Activated CD4-positive, CD25-positive, alpha-beta regulatory T cell treated with anti-CD3 and anti-CD28 coated beads, Interleukin-2, amount 50 U/mL, for 16 hours (primary cell): Measurements from ENCODE around the gene HUNK.

ENCODE experiments used
- DNase-seq: peaks from one replicate; pipeline ENCODE4 v3.0.0-alpha.2; 2020; ENCODE audit warnings: low read depth, low spot score

HUNK gene

DNA sequence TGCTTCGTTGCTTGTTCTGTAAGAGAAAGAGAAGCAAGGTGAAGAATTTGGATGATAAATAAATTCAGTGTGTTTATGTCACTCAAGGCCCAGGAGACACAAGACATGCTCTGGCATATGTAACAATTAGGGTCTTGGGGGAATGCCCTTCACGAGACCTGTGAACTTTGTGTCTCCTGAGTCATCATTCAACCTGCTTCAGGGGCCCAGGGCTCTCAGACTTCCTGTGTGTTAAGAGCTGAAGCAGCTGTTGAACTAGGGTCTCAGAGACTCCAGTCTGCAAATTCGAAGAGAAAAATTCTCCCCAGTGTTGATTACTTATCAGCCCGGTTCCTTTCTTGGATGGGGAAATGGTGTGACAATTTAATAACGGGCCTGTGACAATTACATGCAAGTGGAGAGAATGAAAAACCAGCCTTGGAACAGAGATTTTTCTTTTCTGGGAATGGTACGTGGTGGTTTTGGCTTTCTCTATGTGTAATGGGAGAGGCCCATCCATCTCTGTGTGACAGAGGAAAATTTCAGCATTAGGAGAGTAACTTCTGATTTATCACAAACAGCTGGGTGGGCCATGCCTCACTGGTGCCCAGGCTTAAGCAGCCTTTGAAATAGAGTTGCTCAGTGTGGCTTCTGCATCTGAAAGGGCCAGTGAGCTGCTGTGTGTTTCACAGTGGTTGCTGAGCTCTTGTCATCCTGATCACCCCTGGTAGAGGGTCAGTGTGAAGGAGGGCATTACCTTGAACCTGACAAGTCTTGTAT is 22.4 kb downstream of the HUNK start:
- DNase-seq: no peak

DNA sequence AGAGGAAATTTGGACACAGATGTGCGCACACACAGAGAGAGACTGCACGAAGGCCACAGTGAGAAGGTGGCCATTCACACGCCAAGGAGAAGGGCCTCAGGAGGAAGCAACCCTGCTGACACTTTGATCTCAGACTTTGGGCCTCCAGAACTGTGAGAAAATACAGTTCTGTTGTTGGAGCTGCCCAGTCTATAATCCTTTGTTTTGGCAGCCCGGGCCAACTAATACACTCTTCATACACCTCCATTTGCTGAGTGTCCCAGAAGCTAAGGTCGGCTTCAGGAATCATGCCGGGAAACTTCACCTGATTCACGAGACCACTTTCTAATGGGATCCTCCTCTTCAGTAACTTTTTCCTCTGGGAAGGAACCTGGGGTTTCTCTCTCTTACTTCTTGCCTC is 23.2 kb downstream of the HUNK start:
- no peak for DNase-seq

DNA sequence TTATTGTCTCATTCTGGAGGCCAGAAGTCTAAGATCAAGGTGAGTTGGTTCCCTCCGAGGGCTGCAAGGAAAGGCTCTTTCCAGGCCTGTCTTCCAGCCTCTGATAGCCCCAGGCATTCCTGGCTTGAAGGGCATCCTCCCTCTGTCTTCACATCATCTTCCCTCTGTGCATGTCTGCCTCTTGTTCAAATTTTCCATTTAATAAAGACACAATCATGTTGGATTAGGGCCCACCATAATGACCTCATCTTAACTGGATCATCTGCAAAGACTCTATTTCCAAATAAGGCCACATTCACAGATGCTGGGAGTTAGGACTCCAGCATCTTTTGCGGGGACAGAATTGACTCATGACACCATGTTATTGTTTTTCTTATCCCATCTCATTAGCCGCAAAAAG is 24.5 kb downstream of the HUNK start:
- DNase-seq: no peak

DNA sequence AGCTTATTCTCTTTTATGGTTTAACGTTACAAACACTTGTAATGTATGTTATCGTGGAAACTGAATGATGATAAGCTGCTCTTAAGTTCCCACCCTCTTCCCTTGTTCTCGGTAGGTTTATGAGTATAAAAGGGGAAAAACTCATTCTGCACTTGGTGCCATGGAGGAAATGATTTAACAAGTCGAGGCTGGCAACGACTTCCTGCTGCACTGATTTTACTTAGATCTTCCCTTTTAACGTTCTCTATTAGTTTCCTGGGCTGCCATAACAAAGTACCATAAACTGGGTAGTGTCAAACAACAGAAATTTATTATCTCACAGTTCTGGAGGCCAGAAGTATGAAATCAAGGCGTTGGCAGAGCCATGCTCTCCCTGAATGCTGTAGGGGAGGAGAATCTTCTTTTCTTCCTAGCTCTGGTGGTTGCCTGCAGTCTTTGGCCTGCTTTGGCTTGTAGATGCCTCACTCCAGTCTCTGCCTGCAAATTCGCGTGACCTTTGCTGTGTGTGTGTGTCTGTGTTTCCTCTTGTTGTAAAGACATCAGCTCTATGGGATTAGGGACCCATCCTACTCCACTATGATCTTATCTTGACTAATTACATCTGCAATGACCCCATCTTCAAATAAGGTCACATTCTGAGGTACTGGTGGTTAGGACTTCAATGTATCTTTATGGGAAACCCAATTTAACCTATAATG is 26.3 kb downstream of the HUNK start:
- no peak for DNase-seq

DNA sequence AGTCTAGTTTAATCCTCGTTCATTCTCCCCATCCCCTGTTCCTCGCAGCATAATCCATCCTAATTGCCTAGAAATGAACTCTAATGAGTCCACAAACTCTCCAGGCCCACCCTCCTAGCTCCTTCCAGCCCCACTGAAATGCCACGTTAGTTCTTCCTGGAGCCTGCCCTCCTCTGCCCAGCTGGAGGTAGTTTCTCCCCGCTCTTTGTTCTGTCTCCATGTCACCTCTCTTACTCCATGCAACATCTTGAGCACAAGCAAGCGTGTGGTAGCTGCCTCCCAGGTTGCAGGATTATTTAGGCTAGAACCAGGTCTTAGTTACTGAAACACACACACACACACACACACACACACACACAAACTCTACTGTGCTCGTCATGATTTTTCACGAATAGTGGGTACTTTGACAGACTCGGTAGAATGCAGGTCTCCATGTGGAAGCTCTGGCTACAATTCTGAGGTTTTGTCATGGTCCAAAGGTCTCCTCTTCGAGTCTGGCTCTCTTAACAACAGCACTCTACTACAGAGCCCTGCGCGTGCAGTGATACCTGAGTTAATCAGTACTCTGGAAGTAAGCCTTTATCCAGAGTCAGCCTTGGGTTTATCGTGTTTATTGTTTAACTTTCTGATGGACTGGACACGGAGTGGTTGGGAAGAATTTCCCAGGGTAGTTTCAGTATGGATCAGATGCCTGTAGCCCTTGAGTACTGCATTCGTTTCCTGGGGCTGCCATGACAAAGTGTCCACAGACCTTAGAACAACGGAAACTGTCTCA is 27.5 kb downstream of the HUNK start:
- DNase-seq: no peak

DNA sequence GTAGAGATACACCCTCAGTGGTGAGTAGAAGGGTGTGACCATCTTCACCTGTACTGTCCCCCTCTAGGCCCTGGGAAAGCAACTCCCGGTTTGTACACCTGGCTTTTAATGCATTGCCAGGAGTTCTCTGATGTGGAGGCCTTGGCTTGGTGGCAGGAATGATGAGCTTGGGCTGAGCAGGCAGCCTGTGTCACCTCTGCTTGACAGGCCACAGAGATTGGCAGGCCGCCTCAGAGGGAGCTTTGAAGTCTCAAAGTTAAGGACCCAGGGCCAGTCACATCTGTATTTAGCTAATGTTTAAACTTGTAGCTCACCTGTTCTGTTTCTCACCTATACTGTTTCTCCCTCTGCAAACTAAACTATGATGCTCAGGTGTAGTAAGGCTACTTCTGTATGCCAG is 28.5 kb downstream of the HUNK start:
- no peak for DNase-seq

DNA sequence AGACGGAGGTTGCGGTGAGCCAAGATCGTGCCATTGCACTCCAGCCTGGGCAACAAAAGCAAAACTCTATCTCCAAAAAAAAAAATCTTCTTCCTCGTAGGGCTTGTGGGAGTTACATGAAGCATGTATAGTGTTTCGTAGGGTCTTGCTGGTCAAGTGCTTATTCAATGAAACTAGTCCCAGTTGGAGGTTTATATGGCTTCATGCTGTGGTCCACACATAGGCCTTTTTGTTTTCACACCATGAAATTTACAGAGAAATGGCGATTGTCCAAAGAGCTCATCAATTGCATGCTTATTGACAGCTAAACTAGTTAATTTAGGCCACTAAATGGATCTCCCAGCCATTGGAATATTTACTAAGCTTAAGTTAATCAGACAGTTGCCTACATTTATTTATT is 29.6 kb downstream of the HUNK start:
- no peak for DNase-seq

DNA sequence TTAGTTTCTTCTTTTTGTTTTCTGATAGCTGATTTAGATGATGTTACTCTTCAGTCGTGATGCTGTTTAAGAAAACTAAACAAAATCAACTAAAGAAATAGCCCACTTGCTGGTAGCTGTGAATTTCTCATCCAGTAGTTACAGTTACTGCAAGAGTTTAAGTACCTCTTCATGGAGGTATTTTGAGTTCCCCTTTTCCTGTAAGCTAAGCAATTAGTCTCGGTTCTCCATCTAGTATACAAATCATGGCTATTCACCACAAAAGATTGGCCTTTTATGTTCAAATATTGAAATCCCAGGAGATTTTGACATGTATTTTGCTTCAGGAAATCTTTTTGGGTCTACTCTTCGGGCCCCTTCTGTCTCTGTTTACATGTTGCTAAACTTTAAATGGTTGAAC is 31.1 kb downstream of the HUNK start:
- DNase-seq: no peak

DNA sequence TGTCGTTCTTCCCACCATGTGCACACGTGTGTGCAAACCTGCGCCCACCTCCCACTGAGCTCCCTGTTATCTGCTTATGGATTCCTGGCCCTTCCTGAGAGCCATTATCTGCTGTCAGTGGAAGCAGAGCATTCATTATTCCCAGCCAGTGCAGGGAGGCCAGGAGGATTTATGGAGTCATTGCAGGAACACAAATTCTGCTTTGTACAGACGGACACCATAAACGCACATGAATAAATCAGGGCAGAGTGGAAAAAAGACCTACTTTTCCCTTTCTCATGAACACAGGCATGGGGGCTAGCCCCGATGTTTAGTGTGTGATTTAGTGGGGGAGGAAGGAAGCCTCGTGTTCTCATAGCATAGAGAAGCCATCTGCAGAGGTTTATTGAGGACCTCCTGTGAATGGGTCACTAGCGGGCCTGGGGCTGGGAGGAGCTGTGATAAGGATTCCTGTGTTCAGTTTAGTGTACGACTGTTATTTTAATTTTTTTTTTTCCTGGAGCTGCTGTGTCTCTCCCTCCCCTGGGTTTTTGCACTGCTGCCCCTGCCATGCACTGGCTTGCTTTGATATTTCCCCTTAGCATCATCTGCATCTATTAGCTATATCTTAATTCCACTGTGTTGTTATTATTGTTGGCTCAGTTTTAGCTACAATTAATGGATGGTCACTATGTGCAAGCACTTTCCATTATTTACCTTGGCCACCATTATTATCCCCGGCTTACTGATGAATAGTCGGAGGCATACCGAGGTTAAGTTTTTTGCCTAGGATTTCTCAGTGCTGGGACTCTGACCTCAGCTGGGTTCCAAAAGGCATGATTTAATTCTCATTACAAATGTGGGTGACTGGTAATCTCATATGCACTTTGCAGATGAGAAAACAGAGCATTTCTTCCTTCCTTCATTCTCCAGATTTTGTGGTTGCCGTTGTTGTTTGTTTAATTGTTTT is 33.0 kb downstream of the HUNK start:
- DNase-seq: no peak

DNA sequence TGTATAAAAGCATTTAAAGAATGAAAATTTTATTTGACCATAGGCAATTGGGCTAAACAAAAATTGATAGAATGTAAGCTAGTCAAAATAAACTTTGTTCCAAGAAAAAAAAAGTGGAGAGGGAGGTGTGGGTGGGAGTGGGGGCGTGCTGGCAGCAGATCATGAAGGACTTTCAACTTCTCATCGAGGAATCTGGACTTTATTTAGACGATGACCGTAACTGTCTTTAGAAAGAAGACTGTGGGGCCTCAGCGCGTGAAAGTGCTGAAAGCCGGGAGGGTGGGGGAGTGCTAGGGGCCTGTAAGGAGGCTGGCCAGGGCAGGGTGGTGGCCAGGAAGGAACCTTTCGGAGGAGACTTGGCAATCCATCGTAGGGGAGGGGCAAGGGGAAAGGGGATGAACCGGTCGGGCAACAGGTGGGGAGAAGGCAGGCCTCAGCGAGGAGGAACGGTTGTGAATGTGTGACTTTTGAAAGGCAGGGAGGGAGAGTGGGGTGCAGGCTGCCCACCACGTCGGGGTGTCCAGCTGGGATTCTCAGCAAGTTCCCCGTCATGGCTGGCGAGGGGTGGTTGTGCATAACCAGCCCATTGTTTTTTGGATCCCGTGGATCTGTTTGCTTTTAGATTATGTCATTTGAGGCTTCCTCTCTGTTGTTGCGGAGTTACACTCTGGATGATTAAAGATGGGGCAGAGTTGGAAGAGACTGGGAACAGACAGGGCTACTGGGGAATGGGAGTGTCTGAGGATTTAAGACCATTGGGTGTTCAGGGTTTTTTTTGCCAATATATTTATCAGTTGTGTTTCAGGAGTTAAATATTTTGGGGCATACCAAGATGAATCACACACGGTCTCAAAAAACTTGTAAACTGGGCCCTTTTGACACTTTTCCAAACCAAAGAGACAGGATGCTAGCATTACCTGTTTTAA is 35.5 kb downstream of the HUNK start:
- no peak for DNase-seq

DNA sequence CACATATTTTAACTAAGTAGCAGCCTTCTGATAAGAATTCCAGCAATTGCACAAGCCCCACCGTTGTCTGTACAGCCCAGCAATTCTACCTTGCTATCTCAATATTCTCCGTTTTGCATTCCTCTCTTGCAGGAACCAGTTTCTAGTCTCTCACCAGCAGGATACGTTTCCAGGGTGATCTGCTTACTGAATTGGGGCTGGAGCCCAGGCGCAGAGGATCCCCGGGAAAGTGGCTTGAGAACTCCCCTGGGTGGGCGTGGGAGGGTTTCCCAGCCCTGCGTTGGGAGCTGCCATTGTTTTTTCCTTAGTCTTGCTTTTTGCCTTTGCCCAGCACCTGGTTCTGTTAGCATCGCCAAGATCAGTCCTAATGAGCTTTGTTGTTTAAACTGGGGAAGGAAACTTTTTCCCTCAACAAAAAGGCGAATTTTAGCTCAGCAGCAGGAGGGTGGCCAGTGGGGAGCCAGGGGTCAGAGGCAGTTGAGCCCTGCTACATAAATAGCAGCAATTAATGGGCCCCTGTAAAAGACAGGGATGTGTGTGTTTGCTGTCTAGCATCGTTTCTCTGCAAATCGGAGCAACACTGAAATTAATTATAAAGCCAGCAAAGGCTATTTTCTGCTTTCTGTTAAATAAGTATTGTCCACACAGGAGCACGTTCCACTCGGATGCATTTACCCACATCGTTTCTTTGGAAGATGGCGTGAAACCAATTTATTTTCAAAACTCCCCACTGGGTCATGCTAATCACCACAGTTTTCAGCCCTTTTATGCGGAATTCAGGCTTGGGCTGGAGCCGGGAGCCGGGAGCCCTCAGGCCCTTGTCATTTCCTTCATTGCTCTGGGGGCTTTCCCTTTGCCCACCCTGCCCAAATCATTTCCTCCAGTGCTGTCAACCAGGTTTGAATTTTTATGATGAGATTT is 36.6 kb downstream of the HUNK start:
- no peak for DNase-seq

DNA sequence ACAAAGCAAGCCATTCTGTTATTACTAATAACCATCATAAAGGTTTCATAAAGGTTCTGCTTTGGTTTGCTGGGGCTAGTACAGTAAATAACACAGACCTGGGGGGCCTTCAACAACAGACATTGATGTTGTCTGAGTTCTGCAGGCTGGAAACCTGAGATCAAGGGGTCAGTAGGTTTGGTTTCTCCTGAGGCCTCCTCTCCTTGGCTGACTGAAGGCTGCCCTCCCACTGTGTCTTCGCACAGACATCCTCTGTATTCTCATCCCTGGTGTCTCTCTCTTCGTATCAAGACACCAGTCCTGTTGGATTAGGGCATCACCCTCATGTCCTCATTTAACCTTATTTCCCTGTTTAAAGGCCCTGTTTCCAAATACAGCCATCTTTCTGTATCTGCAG is 37.3 kb downstream of the HUNK start:
- no peak for DNase-seq

DNA sequence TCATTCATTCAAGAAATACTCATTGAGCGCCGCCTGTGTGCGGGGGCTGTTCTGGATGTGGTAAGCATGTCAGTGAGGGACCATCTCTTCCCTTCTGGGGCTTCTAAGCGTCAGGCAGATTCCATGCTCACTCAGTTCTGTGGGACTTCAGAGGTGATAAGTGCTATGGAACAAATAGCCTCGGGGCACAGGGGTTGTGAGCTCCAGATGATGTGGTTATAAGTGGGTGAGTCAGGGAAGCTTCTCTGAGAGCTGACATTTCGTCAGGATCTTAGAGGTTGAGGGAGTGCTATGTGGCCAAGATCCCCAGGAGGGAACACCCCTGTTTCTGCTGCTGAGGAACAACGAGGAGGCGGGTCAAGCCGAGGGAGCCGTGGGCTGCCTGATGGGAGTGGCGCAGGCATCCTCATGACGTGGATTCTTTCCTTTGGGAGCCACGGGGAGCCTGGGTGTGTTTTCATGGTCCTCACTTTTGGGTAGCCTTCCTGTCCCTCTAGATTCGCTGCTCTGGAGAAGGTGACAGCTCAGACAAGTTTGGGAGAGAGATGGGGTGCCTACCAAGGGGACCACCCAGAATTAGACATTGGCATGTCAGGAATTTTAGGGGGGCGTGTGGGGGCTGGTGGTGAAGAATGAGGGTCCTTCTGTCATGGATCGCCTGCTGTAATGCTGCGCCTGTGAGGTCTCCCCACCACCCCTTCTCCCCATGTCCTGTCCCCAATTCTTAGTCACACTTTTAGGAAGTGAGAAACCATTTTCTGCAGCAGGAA is 38.5 kb downstream of the HUNK start:
- DNase-seq: no peak

DNA sequence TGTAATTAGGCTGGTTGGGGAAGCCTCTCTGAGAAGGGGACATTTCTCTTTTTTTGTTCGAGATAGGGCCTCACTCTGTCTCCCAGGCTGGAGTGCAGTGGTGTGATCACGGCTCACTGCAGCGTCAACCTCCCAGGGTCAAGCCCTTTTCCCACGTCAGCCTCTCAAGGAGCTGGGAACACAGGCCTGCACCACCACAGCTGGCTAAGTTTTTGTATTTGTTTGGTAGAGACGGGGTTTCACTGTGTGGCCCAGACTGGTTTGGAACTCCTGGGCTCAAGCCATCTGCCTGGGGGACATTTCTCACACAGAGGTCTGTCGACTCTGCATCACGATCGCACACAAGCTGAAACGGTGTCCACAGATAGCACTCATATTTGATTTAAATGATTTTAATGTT is 39.7 kb downstream of the HUNK start:
- DNase-seq: no peak

DNA sequence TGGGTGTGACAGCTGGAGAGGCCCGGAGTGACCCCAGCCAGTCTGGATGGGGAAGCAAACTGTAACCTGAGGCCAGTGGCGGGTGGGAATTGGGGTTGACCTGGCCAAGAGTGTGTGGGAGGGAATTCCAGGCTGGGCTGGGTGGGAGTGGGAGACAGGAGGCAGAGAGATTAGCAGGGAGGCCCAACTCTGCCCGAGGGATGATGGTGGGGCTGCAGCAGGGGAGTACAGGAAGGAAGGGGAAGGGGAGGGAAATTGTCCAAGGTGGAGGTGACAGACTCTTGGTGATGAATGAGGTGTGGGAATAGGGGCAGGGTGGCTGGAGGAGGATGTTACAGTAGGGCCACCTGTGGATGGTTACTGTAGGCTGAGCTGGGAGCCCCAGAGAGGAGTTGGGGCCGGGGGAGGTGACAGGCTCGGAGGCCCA is 40.4 kb downstream of the HUNK start:
- no peak for DNase-seq

DNA sequence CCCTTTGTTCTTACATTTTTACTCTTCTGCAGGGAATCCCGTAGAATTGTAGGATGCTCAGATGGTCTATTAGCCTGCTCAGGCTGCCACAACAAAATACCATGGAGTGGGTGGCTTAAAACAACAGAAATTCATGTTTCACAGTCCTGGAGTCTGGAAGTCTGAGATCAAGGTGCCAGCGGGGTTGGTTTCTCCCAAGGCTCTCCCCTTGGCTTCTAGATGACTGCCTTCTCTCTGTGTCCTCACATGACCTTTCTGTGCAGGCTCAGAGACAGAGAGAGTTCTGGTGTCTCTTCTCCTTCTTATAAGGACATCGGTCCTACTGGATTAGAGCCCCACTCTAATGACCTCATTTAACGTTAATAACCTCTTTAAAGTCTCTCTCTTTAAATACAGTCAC is 41.7 kb downstream of the HUNK start:
- no peak for DNase-seq

DNA sequence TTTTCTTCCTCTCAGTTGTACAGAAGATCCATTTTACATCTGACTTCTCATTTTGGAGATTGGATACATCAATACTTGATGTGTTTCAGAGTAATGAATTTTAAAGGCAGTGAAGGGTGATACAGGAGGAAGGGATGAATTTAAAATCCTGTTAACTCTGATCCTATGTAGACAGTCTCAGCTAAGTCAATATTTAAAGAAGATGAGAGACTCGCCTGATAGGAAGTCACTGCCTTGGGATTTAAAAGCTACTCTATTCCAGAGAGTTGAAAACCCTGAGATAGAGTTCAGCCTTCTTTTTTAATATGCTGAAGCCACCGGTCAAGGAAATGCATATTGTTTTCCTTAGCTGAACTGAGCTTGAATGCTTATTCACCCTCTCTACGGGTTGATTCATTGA is 42.7 kb downstream of the HUNK start:
- no peak for DNase-seq

DNA sequence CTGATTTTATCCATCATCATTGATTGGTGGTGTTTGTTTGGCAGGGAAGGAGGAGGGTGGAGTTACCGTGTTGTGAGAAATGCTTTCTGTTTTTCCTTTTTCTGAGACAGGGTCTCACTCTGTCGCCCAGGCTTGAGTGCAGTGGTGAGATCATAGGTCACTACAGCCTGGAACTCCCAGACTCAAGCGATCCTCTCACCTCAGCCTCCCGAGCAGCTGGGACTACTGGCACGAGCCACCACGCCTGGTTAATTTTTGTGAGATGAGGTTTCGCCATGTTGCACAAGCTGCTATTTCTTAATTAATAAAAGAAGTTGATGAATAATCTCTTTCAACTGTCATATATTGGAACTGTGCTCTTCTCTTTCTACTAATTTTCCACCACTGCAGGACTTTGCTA is 44.3 kb downstream of the HUNK start:
- DNase-seq: no peak
